ENCODE results near the gene CCR5AS.
"Not testable (repeated sequence)": the region's sequence is repeated elsewhere in the genome, so short reads cannot be mapped to it uniquely, and the experiment has no call there.

The CCR5AS gene

DNA sequence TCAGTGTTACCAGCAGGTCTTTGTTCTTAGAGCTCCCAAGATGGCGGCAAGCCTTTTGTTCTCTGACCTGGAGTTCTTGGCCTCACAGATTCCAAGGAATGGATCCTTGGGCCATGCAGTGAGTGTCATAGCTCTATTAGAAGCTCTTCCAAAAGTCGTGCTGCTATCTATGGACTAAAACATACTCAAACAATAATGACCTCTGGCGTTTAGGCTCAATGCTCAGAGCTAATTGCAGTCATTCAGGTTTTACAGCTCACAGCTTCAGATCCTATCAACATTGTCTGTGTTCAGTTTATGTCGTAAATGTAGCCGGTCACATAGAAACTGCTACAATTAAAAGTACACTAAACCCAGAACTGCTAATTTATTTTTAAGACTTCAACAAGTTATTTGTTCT lies 22.4 kb upstream of the CCR5AS start:
- no peak for DNase-seq (ENCODE audit: low spot score)

DNA sequence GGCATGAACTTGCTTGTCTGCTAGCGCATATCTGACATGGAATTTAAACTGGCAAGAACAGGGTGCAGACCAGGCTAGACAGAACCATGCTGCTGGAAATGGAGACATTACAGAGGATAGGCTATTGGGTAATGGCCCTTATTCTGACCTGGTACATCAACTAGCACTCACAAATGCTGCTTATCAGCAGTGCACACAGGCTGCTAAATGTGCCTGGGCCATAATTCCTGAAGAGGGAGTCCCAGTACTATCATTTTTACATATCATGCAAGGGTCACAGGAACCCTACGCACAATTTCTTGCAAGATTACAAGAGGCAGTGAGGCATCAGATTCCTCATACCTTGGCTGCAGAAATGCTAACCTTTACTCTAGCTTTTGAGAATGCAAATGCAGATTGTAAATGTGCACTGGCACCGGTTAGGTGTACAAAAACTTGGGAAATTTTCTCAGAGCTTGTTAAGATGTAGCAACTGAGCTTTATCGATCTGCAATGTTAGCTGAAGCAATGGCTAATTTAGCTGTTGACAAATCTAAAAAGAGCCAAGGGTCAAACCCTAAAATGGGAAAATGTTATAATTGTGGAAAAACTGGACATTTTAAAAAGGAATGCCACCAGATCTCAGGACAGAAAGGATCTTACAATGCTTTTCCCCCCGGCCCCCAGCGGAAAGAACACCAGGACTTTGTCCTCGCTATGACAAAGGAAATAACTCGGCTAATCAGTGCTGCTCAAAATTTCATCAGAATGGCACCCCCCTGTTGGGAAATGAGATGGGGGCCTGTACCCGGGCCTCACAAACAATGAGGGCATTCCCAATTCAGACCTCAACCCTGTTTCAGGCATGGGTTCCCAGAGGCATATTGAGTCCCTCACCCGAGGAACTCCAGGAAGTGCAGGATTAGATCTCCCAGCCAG lies 21.3 kb upstream of the CCR5AS start:
- no peak for DNase-seq (ENCODE audit: low spot score)

DNA sequence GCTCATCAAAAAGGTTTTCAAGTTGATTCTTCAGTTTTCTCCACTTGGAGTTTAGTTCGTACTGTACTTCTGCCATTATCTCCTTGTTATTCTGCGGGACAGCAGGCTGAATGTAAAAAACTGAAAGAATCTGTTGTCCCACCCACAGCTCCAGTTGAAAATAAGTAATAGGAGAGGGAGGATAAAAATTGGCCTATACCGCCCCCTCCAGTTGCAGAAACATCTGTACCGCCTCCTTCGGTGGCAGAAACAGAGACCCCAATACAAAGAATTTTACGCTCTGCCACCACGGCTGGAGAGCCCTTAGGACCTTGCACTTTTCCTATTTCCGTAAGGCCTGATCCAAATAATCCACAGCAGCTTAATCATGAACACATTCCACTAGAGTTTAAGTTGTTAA lies 20.5 kb upstream of the CCR5AS start:
- DNase-seq (ENCODE audit: low spot score), result not testable (repeated sequence)

DNA sequence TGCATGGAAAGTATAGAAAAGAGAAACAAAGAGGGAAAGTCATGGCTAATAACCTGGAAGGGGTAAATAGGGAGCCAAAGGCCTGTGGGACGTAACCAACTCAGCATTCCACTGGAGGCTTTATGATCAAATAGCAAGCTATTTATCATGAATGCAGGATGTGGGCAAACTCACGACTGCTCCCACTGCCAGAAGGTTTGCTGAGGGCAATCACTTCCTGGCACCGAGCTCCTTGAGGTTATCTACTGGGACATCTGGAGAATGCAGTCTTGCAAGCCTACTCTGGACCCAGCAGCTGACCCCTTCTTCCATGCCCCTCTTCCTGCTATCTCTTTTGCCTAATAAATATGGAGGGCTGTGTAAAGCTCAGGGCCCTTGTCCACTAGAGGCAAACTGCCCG lies 19.6 kb upstream of the CCR5AS start:
- DNase-seq (ENCODE audit: low spot score), result not testable (repeated sequence)

DNA sequence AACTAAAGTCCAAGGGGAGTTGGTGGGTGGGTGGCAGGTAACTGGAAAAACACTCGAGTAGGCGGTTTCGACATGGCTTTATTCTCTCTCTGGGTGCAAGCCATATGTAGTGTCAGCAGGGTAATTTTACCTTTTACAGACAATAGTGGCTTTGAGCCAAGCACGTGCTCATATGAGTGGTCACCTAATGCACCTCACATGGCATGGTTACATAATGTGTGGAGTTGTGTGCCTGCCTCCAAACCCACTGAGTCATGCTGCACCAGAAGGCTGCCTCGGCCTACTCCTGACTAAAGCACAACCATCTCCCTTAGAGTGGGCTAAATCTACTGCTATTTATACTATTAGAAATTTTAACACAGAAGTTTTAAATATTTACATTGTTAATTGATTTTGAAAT lies 16.7 kb upstream of the CCR5AS start:
- DNase-seq (ENCODE audit: low spot score), result peak; percentile 53

DNA sequence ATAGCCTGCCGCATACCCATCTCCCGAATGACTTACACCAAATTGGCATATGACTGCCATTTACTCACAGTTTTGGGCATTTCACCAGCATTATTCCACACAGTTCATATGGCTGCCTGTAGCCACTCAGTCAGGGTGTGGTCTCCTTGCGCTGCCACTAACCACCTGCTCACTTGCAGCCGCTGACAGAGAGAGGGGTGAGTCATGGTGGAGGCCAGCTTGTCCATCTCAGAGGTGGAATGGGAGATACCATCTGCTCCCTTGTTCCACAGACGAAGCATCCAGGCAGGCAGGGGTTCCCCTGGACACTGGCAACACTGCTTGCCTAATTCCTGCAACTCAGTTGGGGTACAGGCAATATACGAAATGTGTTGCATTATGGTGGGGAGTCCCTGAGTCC lies 15.8 kb upstream of the CCR5AS start:
- DNase-seq (ENCODE audit: low spot score), result no peak

DNA sequence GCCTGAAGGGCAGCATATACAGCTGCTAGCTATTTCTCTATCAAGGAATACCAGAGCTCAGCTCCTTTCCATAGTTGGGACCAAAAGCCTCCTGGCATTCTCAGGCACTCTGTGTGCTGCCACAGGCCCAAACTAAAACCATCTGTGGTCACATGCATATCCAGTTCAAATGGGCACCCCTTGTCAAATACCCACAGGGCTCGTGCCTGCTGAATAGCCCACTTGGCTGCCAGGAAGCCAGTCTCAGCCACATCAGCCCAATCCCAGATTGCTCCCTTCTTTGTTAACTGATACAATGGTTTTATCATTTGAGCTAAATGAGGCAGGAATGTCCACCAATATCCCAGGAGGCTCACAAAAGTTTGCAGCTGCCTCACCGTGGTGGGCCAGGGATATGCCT lies 14.1 kb upstream of the CCR5AS start:
- DNase-seq (ENCODE audit: low spot score), result no peak

DNA sequence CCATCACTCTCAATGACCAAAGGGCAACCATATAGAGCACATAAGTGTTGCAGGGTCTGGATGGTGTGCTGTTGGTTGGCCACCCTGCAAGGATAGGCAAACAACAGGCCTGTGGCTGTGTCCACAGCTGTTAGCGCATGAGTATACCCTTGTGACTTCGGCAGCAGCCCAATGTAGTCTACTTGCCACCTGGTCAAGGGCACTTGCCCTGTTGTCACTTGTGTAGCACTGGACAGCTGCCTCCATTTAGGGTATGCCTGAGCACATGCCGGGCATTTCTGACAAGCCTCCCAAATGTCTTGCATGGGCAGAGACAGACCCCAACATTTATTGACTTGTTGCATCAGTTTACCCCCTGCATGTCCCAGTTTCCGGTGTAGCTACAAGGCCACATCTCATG lies 12.9 kb upstream of the CCR5AS start:
- no peak for DNase-seq (ENCODE audit: low spot score)

DNA sequence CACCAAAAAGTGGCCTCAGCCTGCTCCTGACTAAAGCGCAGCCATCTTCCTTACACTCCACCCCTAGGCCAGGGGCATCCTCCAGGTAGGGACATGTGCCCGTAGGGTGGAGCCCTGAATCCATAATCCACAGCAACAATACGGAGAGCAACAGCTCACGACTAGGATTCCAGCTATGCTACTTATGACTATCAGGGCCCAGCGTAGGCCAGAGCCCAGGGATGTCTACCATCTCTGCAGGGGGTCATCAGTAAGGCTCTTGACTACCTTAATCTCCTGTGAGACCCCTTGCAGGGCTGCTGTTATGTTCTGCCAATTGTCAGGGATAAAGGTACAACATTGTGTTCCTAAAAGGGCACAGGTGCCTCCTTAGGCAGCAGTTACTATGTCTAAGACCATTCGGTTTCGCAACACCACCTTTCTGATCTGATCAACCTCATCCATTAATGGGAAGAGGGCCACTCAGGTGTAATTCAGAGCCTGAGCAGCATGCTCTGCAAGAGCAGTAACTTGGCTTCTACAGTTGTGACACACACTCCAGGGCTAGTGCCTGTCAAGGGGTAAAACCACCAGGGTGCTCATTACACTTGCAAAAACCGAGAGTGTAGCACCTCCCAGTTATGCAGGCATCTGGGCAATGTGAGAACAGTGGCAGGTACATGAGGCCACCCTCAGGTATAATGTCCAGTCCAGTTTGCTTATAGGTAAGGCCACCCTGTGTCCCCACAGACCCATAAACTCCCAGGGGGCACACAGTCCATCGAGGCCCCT lies 11.2 kb upstream of the CCR5AS start:
- no peak for DNase-seq (ENCODE audit: low spot score)

DNA sequence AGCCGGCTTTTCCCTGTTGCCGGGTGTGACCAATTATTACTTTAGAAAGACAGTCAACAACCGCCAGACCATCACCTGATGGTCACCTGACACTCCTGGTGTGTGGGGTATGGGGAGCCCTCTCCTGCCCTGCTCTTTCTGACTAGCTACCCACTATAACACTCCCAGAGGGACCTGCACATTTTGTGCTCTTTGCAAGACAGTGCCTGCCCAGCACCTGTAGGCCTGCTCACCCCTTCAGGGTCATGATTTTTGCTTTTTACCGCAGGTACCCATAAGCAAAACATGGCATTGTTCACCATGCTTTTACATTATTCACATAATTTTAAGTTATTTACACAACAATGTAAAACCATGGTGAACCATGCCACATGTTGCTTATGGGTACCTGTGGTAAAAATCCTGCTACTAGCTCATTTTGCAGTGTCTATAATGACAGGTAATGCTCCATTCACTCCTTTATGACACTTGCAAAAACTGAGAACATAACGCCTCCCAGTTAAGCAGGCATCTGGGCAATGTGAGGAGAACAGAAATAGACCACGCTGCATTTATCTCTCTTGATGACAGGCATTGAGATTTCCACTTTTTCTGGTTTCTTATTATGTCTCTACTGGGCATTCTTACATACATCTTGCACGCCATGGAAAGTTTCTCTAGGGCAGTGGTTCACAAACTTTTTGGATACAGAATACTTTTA lies 10.1 kb upstream of the CCR5AS start:
- no peak for DNase-seq (ENCODE audit: low spot score)

DNA sequence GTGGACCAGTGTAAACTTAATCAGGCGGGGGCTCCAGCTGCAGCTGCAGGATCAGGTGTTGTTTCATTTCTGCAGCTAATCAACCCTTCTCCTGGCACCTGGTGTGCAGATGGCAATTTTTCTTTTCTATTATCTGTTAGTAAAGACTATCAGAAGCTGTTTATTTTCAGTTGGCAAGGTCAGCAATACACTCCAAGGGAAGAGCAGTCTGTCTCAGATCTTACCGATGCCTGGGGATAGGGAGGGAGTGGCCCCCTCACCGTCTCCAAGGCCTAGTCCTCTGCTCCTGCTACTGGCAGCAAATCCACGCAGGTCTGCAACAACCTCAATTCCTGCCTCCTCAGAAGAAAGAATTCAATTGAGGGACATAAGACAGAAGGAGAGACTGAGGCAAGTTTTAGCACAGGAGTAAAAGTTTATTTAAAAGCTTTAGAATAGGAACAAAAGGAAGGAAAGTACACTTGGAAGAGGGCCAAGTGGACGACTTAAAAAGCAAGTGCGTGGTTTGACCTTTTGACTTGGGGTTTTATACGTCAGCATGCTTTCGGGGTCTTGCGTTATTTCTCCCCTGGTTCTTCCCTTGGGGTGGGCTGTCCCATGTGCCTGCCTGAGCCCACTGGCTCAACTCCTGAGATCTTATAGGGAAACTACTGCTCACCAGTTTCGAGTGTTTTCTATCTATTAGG lies 9.4 kb upstream of the CCR5AS start:
- no peak for DNase-seq (ENCODE audit: low spot score)

DNA sequence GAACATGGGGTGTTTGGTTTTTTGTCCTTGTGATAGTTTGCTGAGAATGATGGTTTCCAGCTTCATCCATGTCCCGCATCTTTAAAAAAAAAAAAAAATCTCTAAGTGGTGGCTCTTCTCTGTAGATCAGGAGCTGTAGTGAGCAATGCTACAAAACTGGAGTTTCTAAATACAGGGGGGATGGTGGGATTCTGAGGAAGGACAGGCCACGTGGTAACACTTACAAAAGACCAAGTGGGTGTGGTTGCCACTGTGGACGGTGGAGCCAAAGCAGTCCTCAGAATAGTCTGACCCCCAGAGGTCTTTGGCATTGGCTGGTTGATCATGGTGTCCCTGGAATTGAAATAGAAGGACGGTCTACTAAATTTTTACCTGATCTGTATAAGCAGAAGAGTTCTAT lies 7.9 kb upstream of the CCR5AS start:
- no peak for DNase-seq (ENCODE audit: low spot score)

DNA sequence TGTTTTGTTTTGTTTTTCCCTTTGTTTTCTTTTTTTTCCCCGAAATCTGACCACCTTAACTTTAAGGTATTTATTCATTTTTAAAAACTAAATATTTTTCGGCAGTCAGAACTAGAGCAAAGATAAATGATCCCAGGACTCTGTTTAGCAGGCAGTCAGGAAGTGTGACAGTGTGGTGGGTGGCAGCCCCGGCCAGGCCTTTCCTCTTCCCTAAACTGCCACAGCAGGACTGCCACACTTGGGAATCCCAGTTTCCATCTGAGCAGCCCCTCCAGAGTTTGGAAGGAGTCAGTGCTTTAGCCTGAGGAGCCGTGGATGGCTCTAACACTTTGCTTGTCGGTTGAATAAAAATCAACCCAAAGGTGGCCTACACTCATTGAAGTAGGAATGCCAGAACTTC lies 7.1 kb upstream of the CCR5AS start:
- DNase-seq (ENCODE audit: low spot score), result no peak

DNA sequence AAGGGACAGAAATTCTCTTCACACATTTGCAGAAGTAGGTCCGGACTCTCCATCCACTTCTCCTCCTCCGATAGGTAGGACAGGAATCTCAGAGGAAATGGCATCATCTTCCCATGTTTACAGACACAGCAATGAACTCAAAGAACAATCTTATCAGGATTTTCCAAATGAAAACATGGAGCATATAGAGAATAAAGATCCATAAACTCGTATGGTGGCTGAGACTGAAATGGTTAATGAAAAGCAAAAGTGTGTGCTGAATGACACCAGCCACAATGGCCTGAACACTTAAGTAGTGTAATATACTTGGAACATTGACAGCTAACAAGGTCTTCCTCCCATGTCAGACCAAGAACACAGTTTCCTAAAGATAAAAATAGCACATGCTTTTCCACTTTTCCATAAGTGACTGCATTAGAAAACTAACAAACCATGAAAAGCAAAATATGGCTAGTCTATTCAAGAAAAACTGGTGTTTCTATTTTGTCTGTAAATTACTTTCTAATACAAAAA lies 6.0 kb upstream of the CCR5AS start:
- no peak for DNase-seq (ENCODE audit: low spot score)

DNA sequence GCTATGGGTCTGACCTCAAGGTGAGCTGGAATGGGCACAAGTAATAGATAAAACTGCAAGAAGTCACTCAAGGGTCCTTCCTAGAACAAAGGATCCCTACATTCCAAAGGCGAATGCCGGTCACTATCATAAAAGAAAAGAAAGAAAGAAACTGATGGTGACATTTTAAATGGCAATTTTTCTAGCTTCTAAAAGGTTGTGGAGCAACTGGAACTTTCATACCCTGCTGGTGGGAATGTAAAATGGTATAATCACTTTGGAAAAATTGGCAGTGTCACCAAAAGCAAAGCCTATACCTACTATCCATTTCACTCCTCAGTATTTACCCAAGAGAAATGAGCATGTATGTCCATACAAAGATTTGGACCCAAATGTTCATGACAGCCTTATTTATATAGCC lies 4.4 kb upstream of the CCR5AS start:
- DNase-seq (ENCODE audit: low spot score), result no peak

DNA sequence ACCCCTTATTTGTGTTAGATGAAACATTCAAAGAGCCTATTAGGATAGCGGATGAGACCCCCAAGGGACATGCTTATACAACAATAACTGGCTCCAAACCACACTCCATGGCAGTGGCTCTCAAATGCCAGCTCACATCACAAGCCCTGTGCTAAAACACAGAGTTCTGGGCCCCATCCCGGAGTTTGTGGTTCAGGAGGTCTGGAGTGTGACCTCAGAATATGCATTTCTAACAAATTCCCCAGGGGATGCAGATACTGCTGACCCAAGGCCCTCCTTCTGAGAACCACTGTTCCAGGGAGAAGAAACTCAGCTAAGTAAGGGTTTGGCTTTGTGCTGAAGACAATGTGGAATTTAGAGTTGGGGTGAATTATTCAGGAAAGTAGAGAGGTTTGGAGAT lies 3.8 kb upstream of the CCR5AS start:
- DNase-seq (ENCODE audit: low spot score), result no peak

DNA sequence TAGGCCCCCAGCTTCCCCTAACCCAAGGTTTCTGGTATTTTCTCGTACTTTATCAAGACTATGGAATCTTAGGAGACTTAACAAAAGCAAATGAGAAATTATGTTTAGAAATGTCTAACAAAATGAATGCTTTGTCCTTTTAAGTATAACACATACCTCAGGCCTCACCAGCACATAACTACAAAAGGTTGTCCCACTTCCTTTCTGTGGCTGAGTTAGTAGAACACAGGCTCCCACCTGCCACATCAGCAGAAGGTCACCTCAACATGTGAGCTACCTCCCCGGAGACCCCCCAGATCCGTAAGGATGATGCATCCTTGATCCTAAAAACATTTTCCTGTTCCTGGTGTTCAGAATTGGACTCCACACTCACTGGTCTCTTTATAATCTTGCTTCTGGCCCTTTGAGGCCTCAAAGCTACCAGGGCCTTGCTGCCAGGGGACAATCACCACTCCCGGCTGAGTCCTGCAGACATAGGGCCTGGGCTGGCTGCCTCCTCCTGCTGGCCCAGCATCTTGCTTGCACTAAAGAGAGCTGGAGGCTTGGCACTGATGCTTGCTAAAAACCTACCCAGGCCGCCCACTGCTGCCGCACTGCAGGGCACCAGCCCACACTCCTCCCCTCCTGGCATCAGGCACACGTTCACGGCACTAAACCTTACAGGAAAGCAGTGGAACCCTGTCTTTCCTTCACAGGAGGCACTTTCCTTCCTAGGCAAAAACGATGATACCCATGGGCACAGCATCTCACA lies 3.0 kb upstream of the CCR5AS start:
- DNase-seq (ENCODE audit: low spot score), result peak; percentile 58

DNA sequence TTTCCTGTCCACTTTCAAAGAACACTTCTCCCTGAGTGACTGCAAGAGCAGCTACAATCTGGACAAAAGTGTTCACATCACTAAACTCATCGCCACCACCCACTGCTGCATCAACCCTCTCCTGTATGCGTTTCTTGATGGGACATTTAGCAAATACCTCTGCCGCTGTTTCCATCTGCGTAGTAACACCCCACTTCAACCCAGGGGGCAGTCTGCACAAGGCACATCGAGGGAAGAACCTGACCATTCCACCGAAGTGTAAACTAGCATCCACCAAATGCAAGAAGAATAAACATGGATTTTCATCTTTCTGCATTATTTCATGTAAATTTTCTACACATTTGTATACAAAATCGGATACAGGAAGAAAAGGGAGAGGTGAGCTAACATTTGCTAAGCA lies 2.0 kb upstream of the CCR5AS start:
- no peak for DNase-seq (ENCODE audit: low spot score)

DNA sequence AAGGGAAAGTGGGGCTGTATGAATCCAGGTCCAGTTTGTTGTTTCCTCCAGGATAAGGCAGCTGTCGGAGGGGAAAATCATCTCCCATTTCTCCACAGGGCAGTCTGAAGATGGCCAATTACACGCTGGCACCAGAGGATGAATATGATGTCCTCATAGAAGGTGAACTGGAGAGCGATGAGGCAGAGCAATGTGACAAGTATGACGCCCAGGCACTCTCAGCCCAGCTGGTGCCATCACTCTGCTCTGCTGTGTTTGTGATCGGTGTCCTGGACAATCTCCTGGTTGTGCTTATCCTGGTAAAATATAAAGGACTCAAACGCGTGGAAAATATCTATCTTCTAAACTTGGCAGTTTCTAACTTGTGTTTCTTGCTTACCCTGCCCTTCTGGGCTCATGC lies 1.1 kb upstream of the CCR5AS start:
- DNase-seq (ENCODE audit: low spot score), result peak; percentile 34

DNA sequence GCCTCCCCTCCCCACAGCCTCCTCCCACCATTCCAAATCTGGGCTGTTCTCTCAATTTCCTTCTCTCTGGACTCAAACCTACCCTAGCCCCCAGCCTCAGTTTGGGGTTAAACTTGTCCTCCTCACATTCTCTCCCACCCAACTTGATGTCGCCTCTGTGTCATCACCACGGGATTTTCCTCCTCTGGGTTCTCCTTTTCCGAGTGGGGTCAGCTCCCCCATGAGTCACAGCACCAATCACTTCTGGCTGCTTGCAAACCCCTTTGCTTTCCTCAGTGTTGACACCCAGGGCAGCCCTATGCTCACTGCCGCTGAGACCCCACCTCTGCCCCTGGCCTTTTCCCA lies 451 bp downstream of the CCR5AS start:
- DNase-seq (ENCODE audit: low spot score), result no peak

DNA sequence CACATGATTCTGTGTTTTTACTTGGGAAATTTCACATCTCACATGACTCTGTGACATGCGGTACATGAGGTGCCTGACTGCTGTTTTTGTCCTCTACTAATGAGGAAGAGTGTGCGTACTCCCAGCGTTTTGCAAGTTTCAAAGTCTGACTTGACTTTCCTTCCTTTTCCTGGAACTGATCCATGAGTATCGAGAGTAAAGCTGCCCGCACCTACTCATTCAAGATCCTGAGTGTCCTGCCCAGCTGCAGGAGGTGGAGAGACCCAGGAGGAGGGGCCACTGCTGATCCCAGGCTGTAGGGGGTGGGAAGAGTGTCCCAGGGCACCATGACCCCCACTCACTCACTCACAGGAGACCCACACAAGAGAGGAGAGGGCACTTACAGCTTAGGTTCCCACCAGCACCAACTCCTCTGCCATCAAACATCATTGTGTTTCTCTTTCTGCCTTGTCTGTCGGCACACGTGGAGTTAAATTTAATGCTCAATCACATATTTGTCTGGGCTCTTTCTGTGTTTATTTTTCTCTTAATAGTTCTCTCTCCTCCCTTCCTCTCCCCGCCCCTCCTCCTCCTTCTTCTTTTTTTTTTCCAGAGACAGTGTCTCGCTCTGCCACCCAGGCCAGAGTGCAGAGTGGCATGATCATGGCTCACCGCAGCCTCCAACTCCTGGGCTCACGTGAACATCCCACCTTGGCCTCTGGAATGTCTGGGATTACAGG lies 1.4 kb downstream of the CCR5AS start:
- DNase-seq (ENCODE audit: low spot score), result no peak

Measured in Ammon's horn (tissue), 1 donor.